Embryonic facial prominence (tissue), 1 donor: ENCODE measurements around the gene BBX.
A peak's percentile ranks its signal among the peaks of the same experiment; 100 is the strongest.

Experiments used
- DNase-seq: peaks from one replicate; pipeline ENCODE4 v3.0.0-alpha.2; 2016; ENCODE audit errors: extremely low spot score

Gene BBX

DNA sequence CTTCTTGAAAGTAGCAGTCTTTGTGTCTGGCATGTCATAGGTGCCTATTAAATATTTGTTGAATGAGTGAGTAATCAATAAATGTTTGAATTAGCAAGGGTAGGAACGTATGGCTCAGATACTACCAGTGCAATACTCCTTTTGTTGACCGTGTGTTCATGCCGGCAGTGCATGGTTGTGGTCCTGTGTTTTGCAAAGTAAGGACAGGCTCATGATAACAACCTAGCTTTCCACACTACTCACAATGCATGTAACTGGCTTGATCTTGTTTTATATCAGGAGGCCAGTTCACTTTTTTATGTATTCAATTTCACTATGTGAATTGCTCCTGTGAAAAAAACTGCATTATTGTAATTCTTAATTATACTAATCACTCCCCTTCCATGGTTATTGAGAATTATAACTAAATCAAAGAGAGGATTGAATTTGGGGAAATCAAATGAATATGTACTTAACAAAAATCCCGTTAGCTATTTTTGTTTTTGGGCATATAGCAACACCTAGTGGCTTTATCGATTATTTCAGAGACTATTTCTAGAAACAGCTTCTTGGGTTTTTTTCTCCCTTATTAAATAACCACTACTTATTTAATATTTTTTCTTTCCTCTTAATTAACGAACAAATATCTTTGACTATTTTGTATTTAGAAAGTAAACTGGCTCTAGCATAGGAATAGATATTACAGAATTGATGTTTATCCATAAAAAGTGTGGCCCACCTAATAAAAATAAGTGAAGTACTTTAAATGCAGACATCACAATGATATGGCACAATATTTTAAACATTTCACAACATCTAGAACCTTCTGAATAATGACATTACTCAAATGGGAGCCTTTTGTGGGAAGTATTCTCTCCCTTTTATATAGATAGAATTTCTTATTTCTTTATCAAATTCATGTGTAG is 218.5 kb downstream of the BBX start:
- DNase-seq, result peak; percentile 16

- DNase-seq, result no peak
Measured at GRCh38 chr3:107745354-107745753, 222.6 kb downstream of the BBX start.

GRCh38 chr3:107752202-107752990 is 229.6 kb downstream of the BBX start:
- no peak for DNase-seq

GRCh38 chr3:107753494-107753893 is 230.7 kb downstream of the BBX start:
- DNase-seq, result no peak

GRCh38 chr3:107753976-107754375 is 231.2 kb downstream of the BBX start:
- no peak for DNase-seq

- DNase-seq, result no peak
Measured at GRCh38 chr3:107756649-107757048, 233.9 kb downstream of the BBX start.

DNA sequence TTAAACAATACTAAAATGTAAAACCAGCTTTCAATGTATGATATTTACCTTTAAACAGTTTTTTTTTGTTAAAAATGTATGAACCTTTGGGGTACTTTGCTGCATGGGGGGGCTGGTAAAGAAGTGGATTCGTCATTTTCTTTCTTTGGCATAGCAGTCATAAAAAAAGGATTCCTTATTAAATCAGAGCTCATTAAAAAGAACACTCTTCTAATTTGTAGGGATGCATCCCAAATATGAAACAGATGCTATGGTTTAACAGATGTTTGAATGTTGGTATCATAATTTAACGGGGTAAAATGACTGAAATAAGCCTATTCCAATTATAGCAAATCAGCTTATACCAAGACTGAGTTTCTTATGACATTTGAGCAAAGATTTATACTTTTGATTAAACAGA is 234.4 kb downstream of the BBX start:
- no peak for DNase-seq

DNA sequence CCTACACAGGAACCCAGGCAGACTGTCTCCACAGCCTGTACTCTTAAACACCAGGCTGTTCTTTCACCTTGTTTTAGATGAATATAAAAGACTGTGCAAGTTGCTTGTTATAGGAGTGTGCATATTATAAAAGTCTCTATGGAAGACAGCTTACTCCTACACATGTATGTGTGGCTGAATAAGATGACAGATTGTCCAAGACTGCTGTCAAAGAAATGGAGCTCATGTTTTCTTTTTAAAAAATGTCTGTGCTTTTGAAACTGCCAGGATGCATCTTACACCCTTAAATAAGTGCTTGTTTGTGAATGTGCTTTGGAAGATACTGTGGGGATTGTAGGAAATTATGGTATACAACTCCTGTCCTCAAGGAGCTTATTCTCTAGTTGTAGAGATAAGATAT is 237.4 kb downstream of the BBX start:
- DNase-seq, result no peak

DNA sequence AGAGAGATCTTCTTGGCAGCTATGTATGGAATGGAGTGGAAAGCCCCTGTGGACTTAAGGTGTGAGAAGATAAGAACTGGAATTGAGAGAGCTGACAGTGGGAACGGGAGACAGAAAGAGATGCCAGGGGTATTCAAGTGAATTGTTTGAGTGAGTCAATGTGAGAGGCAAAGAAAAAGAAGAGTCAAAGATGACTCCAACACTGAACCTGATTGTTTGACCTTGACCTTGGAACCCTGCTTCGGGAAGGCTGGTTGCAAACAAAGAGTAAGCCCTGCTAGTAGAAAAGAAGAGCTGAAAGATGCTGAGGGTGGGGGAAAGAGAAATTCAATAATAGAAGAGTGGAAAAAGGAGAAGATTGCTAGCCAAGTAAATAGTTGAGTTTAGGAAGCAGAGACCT is 238.6 kb downstream of the BBX start:
- DNase-seq, result no peak

GRCh38 chr3:107765524-107765923 is 242.8 kb downstream of the BBX start:
- DNase-seq, result no peak

DNA sequence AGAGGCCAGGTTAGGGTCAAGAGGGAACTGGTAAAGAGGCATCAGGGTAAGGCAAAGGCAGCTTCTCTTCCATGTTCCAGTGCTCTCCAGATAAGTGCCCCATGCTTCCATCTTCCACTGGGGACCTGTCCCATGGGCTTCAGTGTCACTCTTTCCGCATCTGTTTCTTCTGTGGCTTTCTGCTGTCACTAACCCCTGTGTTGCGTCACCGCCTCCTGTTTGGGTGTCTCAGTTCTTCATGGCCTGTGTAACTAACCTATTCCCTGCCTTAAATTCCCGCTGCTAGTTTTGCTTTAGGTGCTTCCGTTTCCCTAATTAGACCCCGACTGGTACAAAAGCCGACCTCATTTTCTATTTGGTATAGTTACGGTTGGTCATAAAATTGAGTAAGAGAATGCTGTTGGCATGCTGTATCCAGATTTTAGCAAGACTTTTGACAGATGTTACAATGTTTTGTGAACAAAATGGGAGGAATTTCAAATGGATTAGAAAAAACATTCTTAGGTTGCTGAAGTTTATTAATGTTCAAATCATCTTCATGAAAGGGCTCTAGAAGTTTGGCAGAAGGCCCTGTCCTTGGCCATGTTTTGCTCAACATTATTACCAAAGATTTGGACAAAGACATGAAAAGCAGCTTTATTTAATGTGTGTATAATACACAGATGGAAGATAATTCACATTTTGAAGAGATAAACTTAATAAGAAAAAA is 245.3 kb downstream of the BBX start:
- no peak for DNase-seq

GRCh38 chr3:107769882-107770281 is 247.1 kb downstream of the BBX start:
- DNase-seq, result no peak

- DNase-seq, result no peak
Measured at GRCh38 chr3:107772016-107772415, 249.3 kb downstream of the BBX start.

DNA sequence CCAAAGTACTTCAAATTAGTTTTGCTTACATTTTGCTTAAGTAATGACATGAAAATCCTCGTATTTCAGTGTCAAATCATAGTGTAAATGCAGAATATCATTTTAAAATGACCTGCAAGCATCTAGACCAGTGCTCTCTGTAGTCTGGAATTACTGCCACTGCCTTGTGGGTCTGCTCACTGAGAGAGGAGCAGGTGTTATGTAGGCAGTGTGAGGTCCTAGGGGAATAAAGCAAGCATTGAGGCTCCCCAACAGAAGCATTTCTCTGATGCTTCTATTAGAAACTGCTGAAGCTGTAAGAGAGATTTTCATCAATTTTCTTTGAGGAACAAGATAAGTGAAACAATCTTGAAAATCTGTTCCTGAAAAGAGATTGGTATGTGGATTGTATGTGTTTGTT is 253.2 kb downstream of the BBX start:
- DNase-seq, result no peak

DNA sequence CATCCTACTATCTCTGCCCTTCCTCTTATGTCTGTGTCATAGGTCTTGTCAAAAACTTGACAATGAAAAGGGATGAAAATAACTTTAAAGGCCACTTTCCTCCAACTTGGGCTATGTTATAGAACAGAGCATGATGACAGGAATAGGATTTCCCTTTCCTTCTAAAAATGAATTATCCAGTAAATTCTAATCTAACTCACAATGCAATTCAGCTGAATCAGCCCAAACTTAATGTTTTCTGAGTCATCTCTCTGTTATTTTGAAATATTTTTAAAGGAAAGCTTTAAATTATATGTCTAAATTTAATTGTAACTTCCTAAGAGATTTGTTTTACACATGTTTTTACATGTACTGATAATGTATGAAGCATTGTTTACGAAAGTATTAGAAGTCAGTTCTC is 258.5 kb downstream of the BBX start:
- DNase-seq, result no peak

DNA sequence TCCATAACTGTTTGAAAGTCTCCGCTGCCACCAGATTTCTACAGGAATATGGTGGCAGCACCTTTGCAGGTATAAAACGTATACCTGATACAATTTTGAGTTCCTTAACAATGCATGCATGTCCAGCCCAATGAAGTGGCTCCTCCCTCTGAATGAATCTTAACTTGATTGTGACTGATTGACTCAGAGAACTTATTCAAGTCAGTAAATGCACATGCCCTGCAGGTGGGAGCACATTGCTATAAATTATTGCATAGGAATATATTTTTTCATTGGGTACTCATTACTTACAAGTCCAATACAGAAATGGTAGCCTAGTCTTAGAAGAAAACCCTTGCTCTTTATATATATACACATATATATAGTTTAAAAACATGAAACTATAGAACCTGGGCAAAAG is 259.3 kb downstream of the BBX start:
- no peak for DNase-seq

DNA sequence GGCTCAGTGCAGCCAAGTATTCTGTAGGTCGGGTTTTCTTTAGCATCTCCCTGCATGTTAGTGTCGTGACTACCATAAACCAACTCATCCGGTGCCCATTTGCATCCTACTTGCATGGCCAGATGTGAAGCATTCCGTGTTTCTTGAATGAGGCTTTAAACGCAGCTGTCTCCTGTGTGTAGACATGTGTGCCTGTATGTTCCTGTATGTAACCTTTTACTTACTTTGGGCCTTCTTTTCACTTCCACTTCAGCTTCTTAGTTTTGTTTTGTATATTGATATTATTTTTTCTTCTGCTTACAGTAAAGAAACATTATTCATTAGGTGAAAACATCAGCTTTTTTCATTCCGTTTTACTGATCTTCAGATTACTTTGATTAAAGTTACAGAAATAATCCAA is 267.9 kb downstream of the BBX start:
- no peak for DNase-seq

DNA sequence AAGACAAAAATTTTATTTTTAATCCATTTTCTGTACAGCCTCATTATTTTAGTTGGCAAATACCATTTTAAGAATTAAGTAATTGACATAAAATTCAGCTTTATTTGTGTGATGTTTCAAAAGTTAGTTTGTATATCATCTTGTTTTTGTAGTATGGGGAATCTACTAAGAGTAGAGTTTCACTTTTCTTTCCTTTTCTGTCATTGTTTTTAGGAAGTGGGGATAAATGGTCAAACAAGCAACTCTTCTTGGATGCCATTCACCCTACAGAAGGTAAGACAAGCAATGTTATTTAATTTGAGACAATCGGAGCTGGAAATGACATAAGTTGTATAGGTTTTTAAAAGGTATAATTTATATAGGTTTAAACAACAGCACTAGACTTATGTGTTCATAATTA is 268.3 kb downstream of the BBX start:
- DNase-seq, result no peak

GRCh38 chr3:107791450-107791849 is 268.7 kb downstream of the BBX start:
- DNase-seq, result no peak

GRCh38 chr3:107794664-107795443 is 272.1 kb downstream of the BBX start:
- DNase-seq, result no peak

GRCh38 chr3:107795514-107796094 is 272.8 kb downstream of the BBX start:
- no peak for DNase-seq
